ENCODE data around the gene SMAP1.

- TF ChIP-seq CTCF (IDR thresholded peaks at IDR 0.05) (no peak), ZFX (IDR thresholded peaks at IDR 0.05; ENCODE audit: borderline replicate concordance) (no peak)
These were observed 10.0 kb upstream of the SMAP1 start for GRCh38 chr6:70657706-70658105.
